Common myeloid progenitor, CD34-positive (primary cell): ENCODE measurements around the gene SLC25A41.

Source experiments
- CTCF ChIA-PET: fragments of 350-600 bp; sonication (Branson Sonifier 250); formaldehyde crosslinking; loops from one replicate; lab custom pipeline; 2021; ENCODE audit warnings: antibody characterized with exemption; lab: Charles Lee
- POLR2A ChIA-PET: fragments of 350-600 bp; sonication (Branson Sonifier 250); formaldehyde crosslinking; loops from one replicate; lab custom pipeline; 2021; ENCODE audit warnings: antibody characterized with exemption; lab: Charles Lee
- DNase-seq, 3 donors: peaks; one replicate each; pipeline versions ENCODE4 v3.0.0 to v3.0.0-alpha.2; 2013
- H3K27ac ChIP-seq, 2 experiments: 1 replicate in 1 of 2; 2 replicates in 1 of 2; pipeline ENCODE4 v1.7.0; 2013; ENCODE audit warnings: inconsistent platforms in 2 of 2, low read length in 2 of 2, mild to moderate bottlenecking in 2 of 2, low read depth in 1 of 2, moderate library complexity in 1 of 2; ENCODE audit not compliant: severe bottlenecking in 2 of 2, insufficient read depth in 1 of 2, poor library complexity in 1 of 2
- H3K27me3 ChIP-seq, 5 experiments: replicated peaks in 2 of 5; 1 replicate in 3 of 5; 2 replicates in 2 of 5; pipeline versions ENCODE4 v1.6.1 to v1.7.0; 2013; ENCODE audit warnings: low read length in 4 of 5, mild to moderate bottlenecking in 2 of 5, moderate library complexity in 2 of 5, inconsistent platforms in 1 of 5; ENCODE audit not compliant: insufficient read depth in 5 of 5, control insufficient read depth in 4 of 5
- H3K36me3 ChIP-seq, 4 experiments: 1 replicate in 2 of 4; 2 replicates in 2 of 4; pipeline versions ENCODE4 v1.6.1 to v1.7.0; 2013; ENCODE audit warnings: low read length in 3 of 4, control low read depth in 1 of 4, mild to moderate bottlenecking in 1 of 4; ENCODE audit not compliant: control insufficient read depth in 4 of 4, insufficient read depth in 4 of 4
- H3K4me1 ChIP-seq, 4 experiments: 1 replicate in 3 of 4; 2 replicates in 1 of 4; pipeline versions ENCODE4 v1.6.1 to v1.7.1; 2013; ENCODE audit warnings: low read length in 3 of 4, mild to moderate bottlenecking in 3 of 4, control low read depth in 1 of 4, inconsistent platforms in 1 of 4, moderate library complexity in 1 of 4; ENCODE audit not compliant: control insufficient read depth in 4 of 4, insufficient read depth in 4 of 4; ENCODE audit errors: control extremely low read depth in 1 of 4
- H3K4me3 ChIP-seq, 7 experiments: 1 replicate in 4 of 7; 2 replicates in 3 of 7; pipeline versions ENCODE4 v1.5.1 to v1.7.0; 2013; ENCODE audit warnings: mild to moderate bottlenecking in 7 of 7, low read length in 6 of 7, moderate library complexity in 6 of 7, inconsistent platforms in 2 of 7, low read depth in 2 of 7, control low read depth in 1 of 7; ENCODE audit not compliant: insufficient read depth in 4 of 7, control insufficient read depth in 1 of 7; ENCODE audit errors: extremely low read depth in 1 of 7
- H3K9me3 ChIP-seq, 5 experiments: 1 replicate in 4 of 5; 2 replicates in 1 of 5; pipeline versions ENCODE4 v1.6.1 to v1.7.1; 2013; ENCODE audit warnings: low read length in 4 of 5, mild to moderate bottlenecking in 2 of 5, inconsistent platforms in 1 of 5, low read depth in 1 of 5, moderate library complexity in 1 of 5; ENCODE audit not compliant: control insufficient read depth in 4 of 5, insufficient read depth in 2 of 5; ENCODE audit errors: control extremely low read depth in 1 of 5
- WGBS: methylation state at CpG from one replicate; pipeline ENCODE4 v1.1.5; 2013; ENCODE audit not compliant: insufficient coverage; 5-methylcytosine and 5-hydroxymethylcytosine counted together

SLC25A41 gene

DNA sequence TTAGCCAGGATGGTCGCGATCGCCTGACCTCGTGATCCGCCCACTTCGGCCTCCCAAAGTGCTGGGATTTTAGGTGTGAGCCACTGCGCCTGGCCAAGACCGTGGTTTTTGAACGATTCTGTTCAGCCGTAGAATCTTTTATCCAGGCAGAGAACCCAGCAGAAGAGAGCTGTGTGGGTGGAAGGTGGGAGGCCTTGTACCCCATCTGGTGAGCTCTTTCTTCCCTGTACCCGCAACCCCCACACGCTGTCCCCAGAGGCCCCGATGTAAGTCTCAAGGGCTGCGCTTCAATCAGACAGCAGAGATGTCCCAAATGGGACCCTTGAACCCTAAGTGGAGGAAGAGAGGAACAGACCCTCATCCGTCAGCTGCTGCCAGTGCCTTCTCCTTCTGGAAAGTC, 22.4 kb upstream of the SLC25A41 start:
- Histone ChIP-seq H3K9me3 (peaks cover 0 to 22% (median 14%) of the 10 kb centered on the region in 5 experiments), H3K27ac (no peak overlapping the region), H3K36me3 (peaks cover 0 to 27% (median 11%) of the 10 kb centered on the region in 4 experiments), H3K4me1 (peaks cover 0 to 26% (median 17%) of the 10 kb centered on the region in 4 experiments), H3K27me3 (peaks cover 0 to 5% (median 0%) of the 10 kb centered on the region in 5 experiments), H3K4me3 (no peak overlapping the region)
- CTCF ChIA-PET: interaction anchor here (1.9 kb wide), 1 partner anchor 60 kb away, joined by 4 read pairs; no protein-coding TSS in a partner anchor
- 99% methylated on average over 11 of the region's 15 CpGs for WGBS
- DNase-seq: no peak
- POLR2A ChIA-PET: no interaction called here

- 100% methylated on average over 9 of the region's 11 CpGs for WGBS
- DNase-seq: no peak
- Histone ChIP-seq H3K27ac (no peak overlapping the region), H3K9me3 (peaks cover 0 to 22% (median 14%) of the 10 kb centered on the region in 5 experiments), H3K36me3 (peaks cover 0 to 27% (median 11%) of the 10 kb centered on the region in 4 experiments), H3K4me1 (peaks cover 0 to 10% (median 2%) of the 10 kb centered on the region in 4 experiments), H3K27me3 (peaks cover 0 to 4% (median 0%) of the 10 kb centered on the region in 5 experiments), H3K4me3 (no peak overlapping the region)
- POLR2A ChIA-PET: no interaction called here
- CTCF ChIA-PET: no interaction called here
These were observed 20.5 kb upstream of the SLC25A41 start for GRCh38 chr19:6453951-6454565.

DNA sequence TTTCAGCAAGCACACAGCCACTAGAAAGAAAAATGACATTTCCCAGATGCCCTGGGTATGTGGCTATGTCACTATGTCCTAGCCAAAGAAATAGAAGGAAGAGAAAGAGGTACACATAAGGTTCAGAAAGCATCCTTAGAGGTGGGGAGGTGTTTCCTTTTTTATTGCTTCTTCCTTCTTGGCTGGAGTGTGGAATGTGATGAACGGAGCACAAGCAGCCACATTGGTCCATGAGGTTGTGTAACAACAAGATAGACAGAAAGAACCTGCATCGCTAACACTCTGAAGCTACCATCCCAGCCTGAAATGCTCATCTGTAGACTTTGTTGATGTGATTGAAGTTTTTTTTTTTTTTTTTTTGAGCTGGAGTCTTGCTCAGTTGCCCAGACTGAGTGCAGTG, 19.3 kb upstream of the SLC25A41 start:
- no peak overlapping the region for H3K27ac ChIP-seq
- ChIA-PET POLR2A (no interaction called here), CTCF (no interaction called here)
- H3K27me3 ChIP-seq: no peaks in the 10 kb centered on the region
- H3K4me1 ChIP-seq: peaks cover 0 to under 1% (median 0%) of the 10 kb centered on the region in 4 experiments
- no peak overlapping the region for H3K4me3 ChIP-seq
- DNase-seq: no peak
- peaks cover 0 to 22% (median 14%) of the 10 kb centered on the region in 5 experiments for H3K9me3 ChIP-seq
- peaks cover 0 to 27% (median 11%) of the 10 kb centered on the region in 4 experiments for H3K36me3 ChIP-seq
- 100% methylated on average over 1 of the region's 2 CpGs for WGBS

DNA sequence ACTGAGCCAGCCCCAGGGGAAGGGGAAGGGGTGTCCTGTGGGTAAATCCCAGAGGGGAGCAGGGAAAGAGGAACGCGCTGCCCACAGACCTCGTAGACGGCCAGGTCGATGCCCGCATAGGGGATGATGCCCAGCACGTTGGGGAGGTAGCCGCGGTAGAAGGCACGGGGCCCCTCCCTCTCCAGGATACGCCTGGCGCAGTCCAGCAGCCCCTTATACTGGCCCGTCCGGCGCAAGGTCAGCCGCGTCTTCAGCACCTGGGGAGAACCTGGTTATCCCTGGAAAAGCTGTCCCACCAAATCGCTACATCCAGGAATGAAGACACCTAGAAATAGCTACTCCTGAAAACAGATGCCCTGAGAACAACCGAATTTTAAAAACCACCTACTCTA, 18.7 kb upstream of the SLC25A41 start:
- WGBS: 96% methylated on average over 18 of the region's 19 CpGs
- H3K36me3 ChIP-seq: peaks cover 0 to 27% (median 11%) of the 10 kb centered on the region in 4 experiments
- CTCF ChIA-PET: no interaction called here

GRCh38 chr19:6451583-6452222, 18.1 kb upstream of the SLC25A41 start:
- ChIA-PET CTCF (no interaction called here), POLR2A (no interaction called here)
- DNase-seq: no peak
- no peaks in the 10 kb centered on the region for H3K4me1 ChIP-seq
- H3K27ac ChIP-seq: no peak overlapping the region
- H3K36me3 ChIP-seq: peaks cover 0 to 27% (median 11%) of the 10 kb centered on the region in 4 experiments
- 96% methylated on average over 5 of the region's 7 CpGs for WGBS
- no peaks in the 10 kb centered on the region for H3K27me3 ChIP-seq
- H3K4me3 ChIP-seq: no peak overlapping the region
- H3K9me3 ChIP-seq: peaks cover 0 to 22% (median 14%) of the 10 kb centered on the region in 5 experiments

More for the DNA sequence above, 18.7 kb upstream of the SLC25A41 start:
- Histone ChIP-seq H3K27me3 (no peaks in the 10 kb centered on the region), H3K9me3 (peaks cover 0 to 22% (median 14%) of the 10 kb centered on the region in 5 experiments), H3K4me3 (no peak overlapping the region), H3K27ac (no peak overlapping the region), H3K4me1 (no peaks in the 10 kb centered on the region)
- DNase-seq: no peak
- POLR2A ChIA-PET: no interaction called here

DNA sequence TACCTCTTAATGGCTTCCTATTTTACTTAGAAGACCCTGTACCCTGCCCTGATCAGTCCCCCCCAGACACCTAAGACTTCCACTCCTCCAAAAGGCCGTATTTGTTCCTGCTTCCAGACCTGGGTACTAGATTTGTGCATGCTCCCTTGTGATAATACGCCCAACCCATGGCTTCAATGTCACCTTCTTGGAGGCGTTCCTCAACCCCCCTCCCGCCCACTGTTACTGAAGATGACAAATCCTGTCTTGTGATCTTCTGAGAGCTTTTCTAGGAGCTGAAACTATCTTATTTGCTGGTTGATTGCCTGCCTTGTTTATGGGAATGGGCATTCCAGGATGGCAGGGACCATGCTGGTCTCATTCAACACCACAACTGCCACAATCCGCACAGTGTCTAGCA, 16.6 kb upstream of the SLC25A41 start:
- peaks cover 0 to 22% (median 12%) of the 10 kb centered on the region in 5 experiments for H3K9me3 ChIP-seq
- CTCF ChIA-PET: no interaction called here
- no peak for DNase-seq

GRCh38 chr19:6448045-6448444, 14.5 kb upstream of the SLC25A41 start:
- 100% methylated on average over 3 of the region's 3 CpGs for WGBS
- H3K9me3 ChIP-seq: peaks cover 0 to 6% (median 0%) of the 10 kb centered on the region in 5 experiments
- H3K36me3 ChIP-seq: peaks cover 0 to 13% (median 0%) of the 10 kb centered on the region in 4 experiments
- H3K27ac ChIP-seq: no peak overlapping the region
- H3K4me3 ChIP-seq: no peak overlapping the region
- no peaks in the 10 kb centered on the region for H3K4me1 ChIP-seq
- no peak for DNase-seq
- no peaks in the 10 kb centered on the region for H3K27me3 ChIP-seq
- ChIA-PET CTCF (no interaction called here), POLR2A (no interaction called here)

More for the DNA sequence above, 16.6 kb upstream of the SLC25A41 start:
- H3K36me3 ChIP-seq: peaks cover 0 to 26% (median 10%) of the 10 kb centered on the region in 4 experiments
- no peak overlapping the region for H3K4me3 ChIP-seq
- H3K4me1 ChIP-seq: no peaks in the 10 kb centered on the region
- no peaks in the 10 kb centered on the region for H3K27me3 ChIP-seq
- H3K27ac ChIP-seq: no peak overlapping the region
- POLR2A ChIA-PET: no interaction called here
- 98% methylated on average over 4 of the region's 5 CpGs for WGBS
